ENCODE results near the gene ZNF648.
"Not testable (repeated sequence)": the region's sequence is repeated elsewhere in the genome, so short reads cannot be mapped to it uniquely, and the experiment has no call there.

Gene ZNF648

GRCh38 chr1:182029002-182029378, 32.5 kb downstream of the ZNF648 start:
- TF ChIP-seq, protein P1, sequence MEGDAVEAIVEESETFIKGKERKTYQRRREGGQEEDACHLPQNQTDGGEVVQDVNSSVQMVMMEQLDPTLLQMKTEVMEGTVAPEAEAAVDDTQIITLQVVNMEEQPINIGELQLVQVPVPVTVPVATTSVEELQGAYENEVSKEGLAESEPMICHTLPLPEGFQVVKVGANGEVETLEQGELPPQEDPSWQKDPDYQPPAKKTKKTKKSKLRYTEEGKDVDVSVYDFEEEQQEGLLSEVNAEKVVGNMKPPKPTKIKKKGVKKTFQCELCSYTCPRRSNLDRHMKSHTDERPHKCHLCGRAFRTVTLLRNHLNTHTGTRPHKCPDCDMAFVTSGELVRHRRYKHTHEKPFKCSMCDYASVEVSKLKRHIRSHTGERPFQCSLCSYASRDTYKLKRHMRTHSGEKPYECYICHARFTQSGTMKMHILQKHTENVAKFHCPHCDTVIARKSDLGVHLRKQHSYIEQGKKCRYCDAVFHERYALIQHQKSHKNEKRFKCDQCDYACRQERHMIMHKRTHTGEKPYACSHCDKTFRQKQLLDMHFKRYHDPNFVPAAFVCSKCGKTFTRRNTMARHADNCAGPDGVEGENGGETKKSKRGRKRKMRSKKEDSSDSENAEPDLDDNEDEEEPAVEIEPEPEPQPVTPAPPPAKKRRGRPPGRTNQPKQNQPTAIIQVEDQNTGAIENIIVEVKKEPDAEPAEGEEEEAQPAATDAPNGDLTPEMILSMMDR (IDR thresholded peaks at IDR 0.05; ENCODE audit: low read depth, low read length), result no peak
- H3K4me3 ChIP-seq (ENCODE audit: low read depth, low read length), result no peak overlapping the region

DNA sequence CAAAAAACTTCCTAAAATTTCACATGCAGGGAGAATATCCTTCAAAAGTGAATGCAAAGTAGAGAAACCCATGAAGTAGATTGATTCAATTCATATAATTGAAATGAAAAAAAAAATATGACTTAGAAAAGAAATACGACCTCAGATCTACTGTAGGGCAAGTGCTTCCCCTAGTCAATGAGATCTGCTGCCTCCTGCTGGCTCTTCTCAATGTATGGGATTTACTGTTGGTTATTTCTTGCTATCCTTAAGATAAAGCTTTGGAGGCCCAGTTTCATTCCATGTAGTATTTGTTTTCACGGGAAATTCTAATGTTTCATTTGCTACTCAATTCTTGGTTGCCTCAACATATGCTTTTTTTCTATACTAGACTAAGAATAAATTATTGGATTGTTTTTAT, 46.2 kb downstream of the ZNF648 start:
- no peak overlapping the region for H3K4me3 ChIP-seq (ENCODE audit: low read depth, low read length)
- TF ChIP-seq, protein P1 (IDR thresholded peaks at IDR 0.05; ENCODE audit: low read depth, low read length), result no peak

- H3K4me3 ChIP-seq (ENCODE audit: low read depth, low read length), result not testable (repeated sequence)
These were observed 50.6 kb downstream of the ZNF648 start for GRCh38 chr1:182010800-182011370.

DNA sequence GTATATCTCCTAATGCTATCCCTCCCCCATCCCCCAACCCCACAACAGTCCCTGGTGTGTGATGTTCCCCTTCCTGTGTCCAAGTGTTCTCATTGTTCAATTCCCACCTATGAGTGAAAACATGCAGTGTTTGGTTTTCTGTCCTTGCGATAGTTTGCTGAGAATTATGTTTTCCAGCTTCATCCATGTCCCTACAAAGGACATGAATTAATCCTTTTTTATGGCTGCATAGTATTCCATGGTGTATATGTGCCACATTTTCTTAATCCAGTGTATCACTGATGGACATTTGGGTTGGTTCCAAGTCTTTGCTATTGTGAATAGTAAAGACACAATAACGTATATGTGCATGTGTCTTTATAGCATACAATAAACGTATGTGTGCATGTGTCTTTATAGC, 56.1 kb downstream of the ZNF648 start:
- not testable (repeated sequence) for H3K4me3 ChIP-seq (ENCODE audit: low read depth, low read length)

- no peak overlapping the region for H3K4me3 ChIP-seq (ENCODE audit: low read depth, low read length)
- TF ChIP-seq, protein P1 (IDR thresholded peaks at IDR 0.05; ENCODE audit: low read depth, low read length), result no peak
These were observed 56.9 kb downstream of the ZNF648 start for GRCh38 chr1:182004601-182005000.

Measured in WI38 (cell line).